GM23248 (cell line): Measurements from ENCODE around the gene ERBB4.

Experiments used
- EZH2 ChIP-seq: fragments of 200-600 bp; sonication (generic); IDR thresholded peaks from 2 replicates; pipeline ENCODE4 v1.6.1; 2018; ENCODE audit warnings: antibody characterized with exemption, mild to moderate bottlenecking; ENCODE audit not compliant: insufficient read depth, poor library complexity, severe bottlenecking
- EZH2phosphoT487 ChIP-seq: fragments of 200-600 bp; sonication (generic); IDR thresholded peaks from 2 replicates; pipeline ENCODE4 v1.6.1; 2018; ENCODE audit warnings: antibody characterized with exemption, moderate library complexity, mild to moderate bottlenecking, low read depth; ENCODE audit not compliant: insufficient read depth

DNA sequence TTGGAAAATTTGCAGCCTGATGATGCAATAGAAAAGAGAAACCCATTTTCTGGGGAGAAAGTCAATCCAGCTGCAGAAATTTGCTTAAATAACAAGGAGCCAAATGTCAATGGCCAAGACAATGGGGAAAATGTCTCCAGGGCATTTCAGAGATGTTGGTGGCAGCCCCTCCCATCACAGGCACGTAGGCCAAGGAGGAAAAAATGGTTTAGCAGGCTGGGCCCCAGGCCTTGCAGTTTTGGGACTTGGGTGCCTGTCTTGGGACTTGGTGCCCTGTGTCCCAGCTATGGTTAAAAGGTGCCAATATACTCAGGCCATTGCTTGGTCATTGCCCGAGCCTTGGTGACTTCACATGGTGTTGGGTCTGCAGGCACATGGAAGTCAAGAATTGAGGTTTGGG is 368.2 kb downstream of the ERBB4 start:
- TF ChIP-seq EZH2 (no peak), EZH2phosphoT487 (no peak)
